Caco-2 (cell line): Measurements from ENCODE around the gene AFTPH. TPM values are rescaled to one million over a fixed set of nuclear protein-coding genes. Genes with fewer than 3 reads are reported as not detected.

Source experiments
- BruUV-seq: library from RNA; stranded (reverse); fragments of 400-500 nt; replicated peaks from 2 replicates; lab custom pipeline; 2021; lab: Mats Ljungman, UMichigan
- CTCF ChIA-PET: fragments of 300-600 bp; sonication (Branson Sonifier 250); formaldehyde crosslinking; loops from one replicate; lab custom pipeline; 2022; ENCODE audit warnings: antibody characterized with exemption; lab: Charles Lee
- POLR2A ChIA-PET: fragments of 300-600 bp; sonication (Branson Sonifier 250); formaldehyde crosslinking; loops from one replicate; lab custom pipeline; 2022; ENCODE audit warnings: antibody characterized with exemption; lab: Charles Lee
- DNase-seq, 2 experiments: peaks; one replicate each; pipeline versions ENCODE4 v3.0.0 to v3.0.0-alpha.2; 2020 to 2022
- H3K27me3 ChIP-seq: replicated peaks from 2 replicates; pipeline ENCODE4 v1.6.0; 2011; ENCODE audit warnings: low read length; ENCODE audit not compliant: control insufficient read depth, insufficient read depth
- H3K36me3 ChIP-seq: 2 replicates; pipeline ENCODE4 v1.5.1; 2011; ENCODE audit warnings: low read length; ENCODE audit not compliant: control insufficient read depth, insufficient read depth
- H3K4me1 ChIP-seq: fragments of 250-450 bp; sonication (Bioruptor Pico); 2 replicates; pipeline ENCODE4 v1.5.1; 2020; ENCODE audit warnings: mild to moderate bottlenecking
- H3K4me3 ChIP-seq: 2 replicates; pipeline ENCODE4 v1.5.1; 2011; ENCODE audit warnings: low read depth, mild to moderate bottlenecking, control low read depth, low read length
- H3K9me3 ChIP-seq: fragments of 250-450 bp; sonication (Bioruptor Pico); 2 replicates; pipeline ENCODE4 v1.5.1; 2020; ENCODE audit warnings: mild to moderate bottlenecking, moderate library complexity
- H3K27ac Mint-ChIP-seq: one replicate; pipeline ENCODE4 v1.8.0; 2022; ENCODE audit warnings: mixed read lengths; ENCODE audit not compliant: unreplicated experiment
- H3K27me3 Mint-ChIP-seq: one replicate; pipeline ENCODE4 v1.8.0; 2022; ENCODE audit warnings: mixed read lengths; ENCODE audit not compliant: insufficient read depth, unreplicated experiment
- H3K36me3 Mint-ChIP-seq: one replicate; pipeline ENCODE4 v1.8.0; 2022; ENCODE audit warnings: mild to moderate bottlenecking, mixed read lengths; ENCODE audit not compliant: insufficient read depth, unreplicated experiment
- H3K4me1 Mint-ChIP-seq: one replicate; pipeline ENCODE4 v1.8.0; 2022; ENCODE audit warnings: low read depth, mixed read lengths; ENCODE audit not compliant: unreplicated experiment
- H3K4me3 Mint-ChIP-seq: one replicate; pipeline ENCODE4 v1.8.0; 2022; ENCODE audit warnings: mild to moderate bottlenecking, moderate library complexity, mixed read lengths; ENCODE audit not compliant: unreplicated experiment
- H3K9me3 Mint-ChIP-seq: one replicate; pipeline ENCODE4 v1.8.0; 2022; ENCODE audit warnings: mixed read lengths; ENCODE audit not compliant: unreplicated experiment
- intact Hi-C: fragments of 100-400 bp; cut with micrococcal nuclease; formaldehyde crosslinking; loops from one replicate; pipeline ENCODE4 v1.10.0; 2022; ENCODE audit not compliant: unreplicated experiment
- total RNA-seq: library from RNA; stranded (reverse); gene quantifications from 2 replicates; pipeline ENCODE4 v1.2.3, GENCODE V29; 2022
- TF ChIP-seq, protein P1 (sequence below), 2 experiments: fragments of 200-600 bp in 1 of 2; IDR thresholded peaks; 1 replicate in 1 of 2; 2 replicates in 1 of 2; pipeline versions ENCODE4 v1.5.1 to v1.8.0; 2011 to 2022; ENCODE audit warnings: antibody characterized with exemption in 1 of 2, control low read depth in 1 of 2, inconsistent platforms in 1 of 2, low read depth in 1 of 2, low read length in 1 of 2, mild to moderate bottlenecking in 1 of 2, moderate library complexity in 1 of 2; ENCODE audit not compliant: insufficient read depth in 1 of 2, severe bottlenecking in 1 of 2, unreplicated experiment in 1 of 2

The AFTPH gene
- total RNA-seq, 1 experiment from 2014 or later = 30.1 TPM

- TF ChIP-seq, protein P1, sequence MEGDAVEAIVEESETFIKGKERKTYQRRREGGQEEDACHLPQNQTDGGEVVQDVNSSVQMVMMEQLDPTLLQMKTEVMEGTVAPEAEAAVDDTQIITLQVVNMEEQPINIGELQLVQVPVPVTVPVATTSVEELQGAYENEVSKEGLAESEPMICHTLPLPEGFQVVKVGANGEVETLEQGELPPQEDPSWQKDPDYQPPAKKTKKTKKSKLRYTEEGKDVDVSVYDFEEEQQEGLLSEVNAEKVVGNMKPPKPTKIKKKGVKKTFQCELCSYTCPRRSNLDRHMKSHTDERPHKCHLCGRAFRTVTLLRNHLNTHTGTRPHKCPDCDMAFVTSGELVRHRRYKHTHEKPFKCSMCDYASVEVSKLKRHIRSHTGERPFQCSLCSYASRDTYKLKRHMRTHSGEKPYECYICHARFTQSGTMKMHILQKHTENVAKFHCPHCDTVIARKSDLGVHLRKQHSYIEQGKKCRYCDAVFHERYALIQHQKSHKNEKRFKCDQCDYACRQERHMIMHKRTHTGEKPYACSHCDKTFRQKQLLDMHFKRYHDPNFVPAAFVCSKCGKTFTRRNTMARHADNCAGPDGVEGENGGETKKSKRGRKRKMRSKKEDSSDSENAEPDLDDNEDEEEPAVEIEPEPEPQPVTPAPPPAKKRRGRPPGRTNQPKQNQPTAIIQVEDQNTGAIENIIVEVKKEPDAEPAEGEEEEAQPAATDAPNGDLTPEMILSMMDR (IDR thresholded peaks at IDR 0.05; ENCODE audit: insufficient read depth in 1 of 2, low read depth in 1 of 2, low read length in 1 of 2, severe bottlenecking in 1 of 2, unreplicated experiment in 1 of 2) = no peak
- ChIA-PET POLR2A (no interaction called here), CTCF (no interaction called here)
- no TSS peak for BruUV-seq
- Mint-ChIP-seq H3K4me1 (peaks cover 14% of the 10 kb centered on the region), H3K9me3 (no peaks in the 10 kb centered on the region), H3K4me3 (no peak overlapping the region), H3K27ac (no peak overlapping the region), H3K27me3 (no peaks in the 10 kb centered on the region), H3K36me3 (no peaks in the 10 kb centered on the region)
- H3K36me3 ChIP-seq = no peaks in the 10 kb centered on the region
- H3K4me1 ChIP-seq = 0 out of 2 replicates have a peak, but pooled peaks cover 7% of the 10 kb centered on the region
- no peaks in the 10 kb centered on the region for H3K27me3 ChIP-seq
- intact Hi-C loops = no loop called here
- H3K4me3 ChIP-seq = no peak overlapping the region
- H3K9me3 ChIP-seq = no peaks in the 10 kb centered on the region
- no peak for DNase-seq
Observed at GRCh38 chr2:64477979-64478378, 46.1 kb upstream of the AFTPH start.

- H3K4me3 ChIP-seq = no peak overlapping the region
- ChIA-PET POLR2A (no interaction called here), CTCF (no interaction called here)
- BruUV-seq = no TSS peak
- TF ChIP-seq, protein P1 (IDR thresholded peaks at IDR 0.05; ENCODE audit: insufficient read depth in 1 of 2, low read depth in 1 of 2, low read length in 1 of 2, severe bottlenecking in 1 of 2, unreplicated experiment in 1 of 2) = no peak
- no peaks in the 10 kb centered on the region for H3K9me3 Mint-ChIP-seq
- no peak overlapping the region for H3K4me3 Mint-ChIP-seq
- H3K36me3 Mint-ChIP-seq = no peaks in the 10 kb centered on the region
- no peaks in the 10 kb centered on the region for H3K9me3 ChIP-seq
- peaks cover 14% of the 10 kb centered on the region for H3K4me1 Mint-ChIP-seq
- H3K27me3 ChIP-seq = no peaks in the 10 kb centered on the region
- H3K27me3 Mint-ChIP-seq = no peaks in the 10 kb centered on the region
- H3K36me3 ChIP-seq = no peaks in the 10 kb centered on the region
- no peak for DNase-seq
- H3K27ac Mint-ChIP-seq = no peak overlapping the region
- 0 out of 2 replicates have a peak, but pooled peaks cover 7% of the 10 kb centered on the region for H3K4me1 ChIP-seq
- intact Hi-C loops = no loop called here
Observed at GRCh38 chr2:64478502-64479230, 45.5 kb upstream of the AFTPH start.

- POLR2A ChIA-PET = no interaction called here
- intact Hi-C loops = no loop called here
- H3K36me3 ChIP-seq = no peaks in the 10 kb centered on the region
- DNase-seq = no peak
- no peaks in the 10 kb centered on the region for H3K27me3 ChIP-seq
- TF ChIP-seq, protein P1 (IDR thresholded peaks at IDR 0.05; ENCODE audit: insufficient read depth in 1 of 2, low read depth in 1 of 2, low read length in 1 of 2, severe bottlenecking in 1 of 2, unreplicated experiment in 1 of 2) = no peak
- CTCF ChIA-PET = interaction anchor here (1.2 to 2.0 kb wide), 2 partner anchors 8 to 148 kb away, joined by 4 to 5 read pairs; no protein-coding TSS in a partner anchor
- BruUV-seq = no TSS peak
- H3K9me3 ChIP-seq = no peaks in the 10 kb centered on the region
- no peaks in the 10 kb centered on the region for H3K36me3 Mint-ChIP-seq
- no peak overlapping the region for H3K27ac Mint-ChIP-seq
- H3K27me3 Mint-ChIP-seq = no peaks in the 10 kb centered on the region
- no peak overlapping the region for H3K4me3 ChIP-seq
- H3K4me1 ChIP-seq = 0 out of 2 replicates have a peak, but pooled peaks cover 7% of the 10 kb centered on the region
- no peak overlapping the region for H3K4me3 Mint-ChIP-seq
- H3K9me3 Mint-ChIP-seq = no peaks in the 10 kb centered on the region
- peaks cover 14% of the 10 kb centered on the region for H3K4me1 Mint-ChIP-seq
Observed at GRCh38 chr2:64479259-64480117, 44.6 kb upstream of the AFTPH start.
